Natural killer cell (primary cell): ENCODE results near the gene CALCR. TPM values are rescaled to one million over a fixed set of nuclear protein-coding genes. Genes with fewer than 3 reads are reported as not detected.

Source experiments
- ATAC-seq, 3 donors: fragments of 150-1000 bp in 2 of 3; fragments of 200-7000 bp in 1 of 3; cut with Tn5 transposase; 1 replicate in 1 of 3; 2 replicates in 2 of 3; pipeline ENCODE4 v1.10.0; 2021; ENCODE audit warnings: mild to moderate bottlenecking in 2 of 3, moderate library complexity in 2 of 3
- DNase-seq, 2 donors: peaks; one replicate each; pipeline versions ENCODE4 v3.0.0 to v3.0.0-alpha.2; 2013 to 2021; ENCODE audit warnings: mixed read lengths in 1 of 2
- H3K27ac ChIP-seq: one replicate; pipeline ENCODE4 v1.5.1; 2013; ENCODE audit warnings: mild to moderate bottlenecking, low read length
- H3K27me3 ChIP-seq: one replicate; pipeline ENCODE4 v1.6.1; 2013; ENCODE audit warnings: low read length; ENCODE audit not compliant: control insufficient read depth, insufficient read depth
- H3K36me3 ChIP-seq: one replicate; pipeline ENCODE4 v1.6.1; 2013; ENCODE audit warnings: low read length; ENCODE audit not compliant: control insufficient read depth, insufficient read depth
- H3K4me1 ChIP-seq: one replicate; pipeline ENCODE4 v1.6.1; 2013; ENCODE audit warnings: low read length; ENCODE audit not compliant: control insufficient read depth, insufficient read depth
- H3K4me3 ChIP-seq: one replicate; pipeline ENCODE4 v1.5.1; 2013; ENCODE audit warnings: low read length
- H3K9me3 ChIP-seq: one replicate; pipeline ENCODE4 v1.6.1; 2013; ENCODE audit warnings: low read length; ENCODE audit not compliant: control insufficient read depth, insufficient read depth
- H3K27ac Mint-ChIP-seq, 2 donors: one replicate each; pipeline ENCODE4 v1.8.0; 2022; ENCODE audit warnings: mild to moderate bottlenecking in 2 of 2, mixed read lengths in 2 of 2, moderate library complexity in 1 of 2
- H3K27me3 Mint-ChIP-seq, 2 donors: one replicate each; pipeline ENCODE4 v1.8.0; 2022; ENCODE audit warnings: low read depth in 2 of 2, mixed read lengths in 2 of 2
- H3K36me3 Mint-ChIP-seq: one replicate; pipeline ENCODE4 v1.8.0; 2022; ENCODE audit warnings: mixed read lengths
- H3K4me1 Mint-ChIP-seq, 2 donors: one replicate each; pipeline ENCODE4 v1.8.0; 2022; ENCODE audit warnings: mixed read lengths in 2 of 2
- H3K4me3 Mint-ChIP-seq: one replicate; pipeline ENCODE4 v1.8.0; 2022; ENCODE audit warnings: mild to moderate bottlenecking, moderate library complexity, mixed read lengths
- H3K9me3 Mint-ChIP-seq, 2 donors: one replicate each; pipeline ENCODE4 v1.8.0; 2022; ENCODE audit warnings: mixed read lengths in 2 of 2
- CTCF ChIP-seq: fragments of 200-600 bp; IDR thresholded peaks from one replicate; pipeline ENCODE4 v1.8.0; 2022; ENCODE audit warnings: antibody characterized with exemption
- WGBS: methylation state at CpG from one replicate; pipeline ENCODE4 v1.1.7; 2013; ENCODE audit warnings: missing lambda C conversion rate; ENCODE audit not compliant: insufficient coverage; 5-methylcytosine and 5-hydroxymethylcytosine counted together
- intact Hi-C: fragments of 100-400 bp; cut with micrococcal nuclease; formaldehyde crosslinking; loops from one replicate; pipeline ENCODE4 v1.14.2; 2022
- total RNA-seq, 4 donors: library from RNA; stranded (reverse); fragments of 120-200 nt in 1 of 4; gene quantifications; one replicate each; pipeline versions ENCODE4 v1.2.3 to v1.2.4, GENCODE V29; 2013 to 2022

Gene CALCR
- total RNA-seq, 3 donors from 2014 or later (not counting 1 experiment from before 2014, with no cell fraction given): not detected

GRCh38 chr7:93442478-93443224, 131.9 kb downstream of the CALCR start:
- DNase-seq (peak in 1 of 2 donors; percentile 54), ATAC-seq (peak in 2 of 3 donors; percentile 46 to 47)
- no peaks in the 10 kb centered on the region for H3K36me3 Mint-ChIP-seq

GRCh38 chr7:93435791-93436190, 138.7 kb downstream of the CALCR start:
- TF ChIP-seq CTCF: no peak
- Histone ChIP-seq H3K36me3 (no peaks in the 10 kb centered on the region), H3K4me1 (peaks cover 6% of the 10 kb centered on the region), H3K27ac (no peak overlapping the region), H3K9me3 (no peaks in the 10 kb centered on the region), H3K4me3 (no peak overlapping the region), H3K27me3 (no peaks in the 10 kb centered on the region)
- no peaks in the 10 kb centered on the region for H3K36me3 Mint-ChIP-seq
- H3K27me3 Mint-ChIP-seq: no peaks in the 10 kb centered on the region
- 94% methylated on average over 4 of the region's 6 CpGs for WGBS
- H3K9me3 Mint-ChIP-seq: no peaks in the 10 kb centered on the region
- H3K27ac Mint-ChIP-seq: no peak overlapping the region
- H3K4me1 Mint-ChIP-seq: peaks cover 7 to 10% of the 10 kb centered on the region in 2 donors
- no peak overlapping the region for H3K4me3 Mint-ChIP-seq
- ATAC-seq (no peak), DNase-seq (no peak)
- intact Hi-C loops: no loop called here

More at GRCh38 chr7:93442478-93443224, 131.9 kb downstream of the CALCR start:
- Histone ChIP-seq H3K27ac (no peak overlapping the region), H3K27me3 (no peaks in the 10 kb centered on the region), H3K4me3 (no peak overlapping the region), H3K4me1 (no peaks in the 10 kb centered on the region), H3K36me3 (no peaks in the 10 kb centered on the region), H3K9me3 (no peaks in the 10 kb centered on the region)
- Mint-ChIP-seq H3K27ac (no peak overlapping the region), H3K4me3 (no peak overlapping the region), H3K27me3 (peaks cover 0 to 5% of the 10 kb centered on the region in 2 donors), H3K4me1 (no peaks in the 10 kb centered on the region), H3K9me3 (no peaks in the 10 kb centered on the region)
- intact Hi-C loops: no loop called here
- WGBS: 38% methylated on average over 6 of the region's 6 CpGs
- peak; percentile 52 for TF ChIP-seq CTCF

- H3K4me1 Mint-ChIP-seq: peaks cover 11 to 12% of the 10 kb centered on the region in 2 donors
- DNase-seq (no peak), ATAC-seq (no peak)
- Histone ChIP-seq H3K27ac (no peak overlapping the region), H3K36me3 (no peaks in the 10 kb centered on the region), H3K4me1 (peaks cover 6% of the 10 kb centered on the region), H3K4me3 (no peak overlapping the region), H3K9me3 (no peaks in the 10 kb centered on the region), H3K27me3 (no peaks in the 10 kb centered on the region)
- no peaks in the 10 kb centered on the region for H3K27me3 Mint-ChIP-seq
- no peak overlapping the region for H3K27ac Mint-ChIP-seq
- intact Hi-C loops: no loop called here
- no peaks in the 10 kb centered on the region for H3K36me3 Mint-ChIP-seq
- 100% methylated on average over 1 of the region's 2 CpGs for WGBS
- H3K4me3 Mint-ChIP-seq: no peak overlapping the region
- H3K9me3 Mint-ChIP-seq: no peaks in the 10 kb centered on the region
- no peak for TF ChIP-seq CTCF
Observed at GRCh38 chr7:93432130-93432529, 142.4 kb downstream of the CALCR start.
